DOHH2 (cell line): ENCODE data around the gene GCN1.

Source experiments
- H3F3A ChIP-seq: fragments of 200-600 bp; sonication (generic), shearing (Covaris generic); 2 replicates; pipeline ENCODE4 v1.6.0; 2016; ENCODE audit warnings: antibody characterized with exemption, mild to moderate bottlenecking; ENCODE audit not compliant: control insufficient read depth, insufficient read depth
- H3K27ac ChIP-seq: fragments of 200-600 bp; sonication (generic); 2 replicates; pipeline ENCODE4 v1.5.1; 2014; ENCODE audit warnings: low read depth, mild to moderate bottlenecking, low read length, moderate library complexity
- H3K27me3 ChIP-seq: fragments of 200-600 bp; sonication (generic); 2 replicates; pipeline ENCODE4 v1.6.1; 2014; ENCODE audit warnings: mild to moderate bottlenecking, low read length, mixed read lengths; ENCODE audit not compliant: control insufficient read depth
- H3K36me3 ChIP-seq: fragments of 200-600 bp; sonication (generic); 2 replicates; pipeline ENCODE4 v1.6.1; 2014; ENCODE audit warnings: mild to moderate bottlenecking, low read length, moderate library complexity, mixed read lengths; ENCODE audit not compliant: control insufficient read depth
- H3K4me1 ChIP-seq: fragments of 200-600 bp; sonication (generic); 2 replicates; pipeline ENCODE4 v1.6.1; 2014; ENCODE audit warnings: mild to moderate bottlenecking, low read length, mixed read lengths; ENCODE audit not compliant: control insufficient read depth
- H3K4me2 ChIP-seq: fragments of 200-600 bp; sonication (generic); 2 replicates; pipeline ENCODE4 v1.6.0; 2014; ENCODE audit warnings: mild to moderate bottlenecking, low read length, moderate library complexity
- H3K4me3 ChIP-seq: fragments of 200-600 bp; sonication (generic); 2 replicates; pipeline ENCODE4 v1.5.1; 2014; ENCODE audit warnings: mild to moderate bottlenecking, low read length, mixed read lengths
- H3K79me2 ChIP-seq: fragments of 200-600 bp; sonication (generic); 2 replicates; pipeline ENCODE4 v1.6.1; 2014; ENCODE audit warnings: mild to moderate bottlenecking, low read length, mixed read lengths; ENCODE audit not compliant: control insufficient read depth
- H3K9me2 ChIP-seq: fragments of 200-600 bp; sonication (generic); replicated peaks from 2 replicates; pipeline ENCODE4 v1.6.1; 2014; ENCODE audit warnings: mild to moderate bottlenecking, low read length, mixed read lengths; ENCODE audit not compliant: control insufficient read depth
- H3K9me3 ChIP-seq: fragments of 200-600 bp; sonication (generic); 2 replicates; pipeline ENCODE4 v1.6.1; 2014; ENCODE audit warnings: antibody characterized with exemption, low read length, mixed read lengths; ENCODE audit not compliant: control insufficient read depth, insufficient read depth
- H4K20me1 ChIP-seq: fragments of 200-600 bp; sonication (generic); 2 replicates; pipeline ENCODE4 v1.6.0; 2014; ENCODE audit warnings: low read depth, mild to moderate bottlenecking, antibody characterized with exemption, low read length, moderate library complexity; ENCODE audit not compliant: control insufficient read depth, insufficient read depth
- CTCF ChIP-seq: fragments of 200-600 bp; sonication (generic); IDR thresholded peaks from one replicate; pipeline ENCODE4 v1.5.1; 2014; ENCODE audit warnings: antibody characterized with exemption, mild to moderate bottlenecking, low read depth, low read length; ENCODE audit not compliant: poor library complexity, severe bottlenecking
- EZH2phosphoT487 ChIP-seq: fragments of 200-600 bp; sonication (generic); IDR thresholded peaks from 2 replicates; pipeline ENCODE4 v1.6.1; 2017; ENCODE audit warnings: borderline replicate concordance, mild to moderate bottlenecking, antibody characterized with exemption, low read length, moderate library complexity, mixed read lengths

Gene GCN1

GRCh38 chr12:120194534-120195395 lies at the start of gene GCN1:
Gene GCN1, minus strand, starts transcription at chr12:120194715. Its CDS starts 18 bp downstream, at chr12:120194697.
- Histone ChIP-seq H3K27me3 (no peaks in the 10 kb centered on the region), H3K4me1 (peaks cover 77% of the 10 kb centered on the region), H3K9me2 (no peaks in the 10 kb centered on the region), H3K36me3 (peaks cover 77% of the 10 kb centered on the region), H3F3A (peaks cover 60% of the 10 kb centered on the region), H3K79me2 (peaks cover 96% of the 10 kb centered on the region), H3K4me2 (peak within 1 kb of the TSS; percentile 99), H3K9me3 (no peaks in the 10 kb centered on the region), H3K4me3 (peak within 1 kb of the TSS; percentile 91), H3K27ac (peak within 1 kb of the TSS; percentile 84), H4K20me1 (peaks cover 9% of the 10 kb centered on the region)
- TF ChIP-seq CTCF (no peak), EZH2phosphoT487 (no peak)

- Histone ChIP-seq H3K4me1 (no peaks in the 10 kb centered on the region), H3K9me3 (no peaks in the 10 kb centered on the region), H3K4me2 (no peak overlapping the region), H3K27ac (no peak overlapping the region), H3K27me3 (no peaks in the 10 kb centered on the region; the same call in 1 of the 2 replicates), H3K79me2 (no peaks in the 10 kb centered on the region), H3K36me3 (no peaks in the 10 kb centered on the region), H3K9me2 (no peaks in the 10 kb centered on the region), H4K20me1 (no peaks in the 10 kb centered on the region), H3F3A (no peaks in the 10 kb centered on the region), H3K4me3 (no peak overlapping the region)
- TF ChIP-seq EZH2phosphoT487 (no peak), CTCF (no peak)
These were observed 48.6 kb upstream of the GCN1 start for GRCh38 chr12:120242971-120243699.

- Histone ChIP-seq H3K79me2 (no peaks in the 10 kb centered on the region), H3K4me1 (no peaks in the 10 kb centered on the region)
These were observed 47.8 kb upstream of the GCN1 start for GRCh38 chr12:120242275-120242799.

More at GRCh38 chr12:120242275-120242799, 47.8 kb upstream of the GCN1 start:
- no peaks in the 10 kb centered on the region for H4K20me1 ChIP-seq
- H3K4me3 ChIP-seq = no peak overlapping the region
- no peaks in the 10 kb centered on the region for H3K9me2 ChIP-seq
- no peaks in the 10 kb centered on the region for H3K9me3 ChIP-seq
- no peaks in the 10 kb centered on the region for H3K36me3 ChIP-seq
- H3K27me3 ChIP-seq = no peaks in the 10 kb centered on the region; the same call in 1 of the 2 replicates
- no peak overlapping the region for H3K27ac ChIP-seq
- H3F3A ChIP-seq = no peaks in the 10 kb centered on the region
- TF ChIP-seq EZH2phosphoT487 (no peak), CTCF (no peak)
- H3K4me2 ChIP-seq = no peak overlapping the region
